ENCODE measurements around the gene ELMO2.
"Not testable (repeated sequence)": the region's sequence is repeated elsewhere in the genome, so short reads cannot be mapped to it uniquely, and the experiment has no call there.

Gene ELMO2

DNA sequence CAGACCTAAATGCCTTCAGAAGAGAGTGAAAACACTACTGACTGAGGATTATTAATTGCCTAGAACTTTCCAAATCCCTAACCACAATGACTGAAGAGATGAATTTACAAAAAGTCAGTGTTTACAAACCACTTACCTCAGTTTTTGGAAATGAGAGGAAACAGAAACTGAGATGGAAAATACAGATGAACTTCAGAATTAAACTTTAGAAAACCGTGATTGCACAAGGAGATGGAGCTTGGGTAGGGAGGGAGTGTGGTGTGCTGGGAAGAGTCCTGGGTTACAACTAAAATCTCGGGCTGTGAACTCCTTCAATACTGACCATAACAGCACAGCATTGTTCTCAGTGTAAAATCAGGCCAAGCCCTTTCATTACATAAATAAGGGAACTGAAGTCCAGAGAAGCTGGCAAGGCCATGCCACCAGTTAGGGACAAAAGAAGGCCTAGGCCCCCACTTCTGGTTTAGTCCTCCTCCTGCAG is 4.0 kb downstream of the ELMO2 start:
- DNase-seq (ENCODE audit: low read depth, low spot score) = peak; percentile 32

DNA sequence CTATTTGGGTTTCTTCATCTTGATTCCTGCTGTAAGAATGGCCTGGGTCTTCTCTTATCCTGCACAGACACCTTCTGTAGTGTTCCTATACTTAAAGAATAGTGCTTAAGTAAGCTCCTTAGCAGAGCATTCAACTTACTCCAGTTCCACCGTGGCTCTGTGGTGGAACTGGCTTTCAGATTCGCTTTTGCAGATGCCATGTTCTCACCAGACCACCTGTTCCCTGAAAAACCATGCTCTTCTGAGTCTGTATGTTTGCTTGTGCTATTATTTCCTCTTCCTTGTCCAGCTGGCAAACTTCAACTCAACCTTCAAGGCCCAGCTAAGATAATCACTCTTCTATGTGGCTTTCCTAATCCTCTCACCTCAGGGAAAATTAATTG is 4.9 kb downstream of the ELMO2 start:
- DNase-seq (ENCODE audit: low read depth, low spot score) = no peak

DNA sequence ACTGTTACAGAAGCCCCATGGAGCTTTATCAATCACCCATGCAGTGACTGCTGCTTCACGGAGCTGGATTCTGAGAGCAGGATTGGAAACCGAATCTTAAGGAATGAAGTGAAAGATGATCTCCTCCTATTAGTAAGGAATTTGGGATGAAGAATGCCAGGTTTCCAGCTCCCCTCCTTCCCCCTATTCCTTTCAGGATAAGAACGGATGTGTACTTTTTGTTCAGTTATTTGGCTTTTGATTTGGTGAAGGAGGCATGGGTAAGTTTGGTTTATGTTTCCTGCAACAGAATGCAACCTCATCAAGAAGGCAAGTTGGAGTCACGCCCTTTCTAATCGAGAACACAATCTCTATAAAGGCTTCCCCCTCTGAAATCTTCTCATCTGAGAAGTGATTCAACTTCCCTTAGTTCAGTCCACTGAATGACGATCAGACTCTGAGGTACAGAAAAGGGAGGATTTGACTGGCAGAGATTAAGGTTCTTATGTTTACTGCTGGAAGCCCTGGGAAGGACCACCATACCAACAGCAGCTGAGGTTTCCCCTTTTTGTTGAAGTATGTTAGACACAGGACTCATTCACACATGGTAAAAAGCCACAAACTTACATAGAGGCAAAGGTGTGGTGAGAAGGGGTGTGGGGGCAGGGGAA is 5.5 kb downstream of the ELMO2 start:
- peak; percentile 23 for DNase-seq (ENCODE audit: low read depth, low spot score)

DNA sequence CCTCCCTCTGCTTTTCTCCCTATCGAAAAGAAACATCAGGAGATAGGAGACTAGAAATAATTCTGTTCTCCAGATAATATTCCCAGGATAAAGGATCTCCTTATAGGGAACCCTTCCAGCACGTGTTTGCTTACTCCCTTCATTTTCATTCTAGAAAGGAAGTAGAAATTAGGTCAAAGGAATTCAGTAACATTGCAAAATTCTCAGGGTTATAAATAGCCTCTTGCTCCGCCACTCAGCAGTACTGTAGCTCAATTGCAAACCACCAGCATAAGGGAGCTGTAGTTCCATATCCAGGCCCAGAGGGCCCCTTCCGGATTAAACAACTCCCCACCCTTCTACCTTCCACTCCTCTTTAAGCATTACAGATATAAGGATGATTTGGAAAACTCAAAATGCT is 6.2 kb downstream of the ELMO2 start:
- peak; percentile 48 for DNase-seq (ENCODE audit: low read depth, low spot score)

DNA sequence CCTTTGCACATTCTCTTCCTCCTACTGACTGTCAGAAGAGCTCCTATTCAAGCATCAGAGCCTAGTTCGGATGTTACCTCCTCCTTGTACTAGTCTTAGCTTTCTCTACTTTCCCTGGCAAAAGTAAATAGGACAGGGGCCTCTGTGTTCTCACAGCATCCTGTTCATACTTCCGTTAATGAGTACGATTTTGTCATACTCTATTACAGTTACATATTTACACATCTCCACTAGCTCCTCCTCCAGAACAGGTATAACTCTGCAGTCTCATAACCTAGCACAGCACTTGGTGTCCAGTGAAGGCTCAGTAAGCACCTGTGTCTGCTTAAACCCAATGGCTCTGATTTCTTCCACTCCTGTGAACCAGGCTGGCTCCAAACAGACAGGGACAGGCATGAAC is 7.0 kb downstream of the ELMO2 start:
- no peak for DNase-seq (ENCODE audit: low read depth, low spot score)

DNA sequence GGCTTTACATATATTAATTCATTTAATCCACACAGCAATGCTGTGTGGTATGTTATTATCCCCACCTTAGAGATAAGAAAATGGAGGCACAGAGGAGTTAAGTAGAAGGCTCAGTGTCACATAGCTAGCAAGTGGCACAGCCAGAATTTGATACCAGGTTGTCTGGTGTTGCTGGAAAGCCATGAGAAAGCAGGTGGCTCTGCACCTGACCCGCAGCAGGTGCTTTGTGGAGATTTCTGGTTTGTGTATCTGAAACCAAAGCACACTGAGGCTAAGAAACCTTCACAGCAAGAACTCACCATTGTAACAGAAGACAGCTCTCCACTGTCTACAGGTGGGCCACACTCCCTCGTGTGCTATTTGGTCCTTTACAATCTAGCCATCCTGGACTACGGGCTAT is 7.5 kb downstream of the ELMO2 start:
- no peak for DNase-seq (ENCODE audit: low read depth, low spot score)

DNA sequence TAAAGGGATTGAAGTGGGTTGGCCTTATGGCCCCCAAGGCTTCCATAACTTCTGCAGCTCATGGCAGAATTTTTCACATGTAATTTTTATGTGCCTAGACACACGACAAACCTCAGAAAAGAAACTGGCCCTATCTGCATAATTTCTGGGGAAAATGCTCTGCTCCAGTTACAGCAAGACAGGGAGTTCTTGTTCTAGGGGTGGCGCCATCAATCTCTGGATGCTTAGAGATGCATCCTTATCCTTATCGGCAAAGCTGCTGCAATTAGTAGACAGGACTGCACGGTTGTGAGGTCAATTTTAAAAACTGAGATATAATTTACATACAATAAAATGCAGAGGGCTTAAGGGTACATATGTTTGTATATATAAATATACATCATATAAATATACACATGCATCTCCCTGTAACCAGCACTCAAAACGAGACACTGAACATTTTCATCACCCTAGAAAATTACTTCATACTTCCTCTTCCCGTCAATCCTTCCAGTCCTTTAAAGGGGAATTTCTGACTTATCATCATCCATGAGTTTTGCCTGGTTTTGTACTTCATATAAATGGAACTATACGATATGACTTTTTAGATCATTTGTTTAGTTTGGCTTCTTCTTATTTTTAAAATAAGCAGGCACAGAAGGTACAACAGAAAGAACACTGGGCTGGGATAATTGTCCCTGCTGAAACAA is 10.2 kb downstream of the ELMO2 start:
- DNase-seq (ENCODE audit: low read depth, low spot score) = no peak

DNA sequence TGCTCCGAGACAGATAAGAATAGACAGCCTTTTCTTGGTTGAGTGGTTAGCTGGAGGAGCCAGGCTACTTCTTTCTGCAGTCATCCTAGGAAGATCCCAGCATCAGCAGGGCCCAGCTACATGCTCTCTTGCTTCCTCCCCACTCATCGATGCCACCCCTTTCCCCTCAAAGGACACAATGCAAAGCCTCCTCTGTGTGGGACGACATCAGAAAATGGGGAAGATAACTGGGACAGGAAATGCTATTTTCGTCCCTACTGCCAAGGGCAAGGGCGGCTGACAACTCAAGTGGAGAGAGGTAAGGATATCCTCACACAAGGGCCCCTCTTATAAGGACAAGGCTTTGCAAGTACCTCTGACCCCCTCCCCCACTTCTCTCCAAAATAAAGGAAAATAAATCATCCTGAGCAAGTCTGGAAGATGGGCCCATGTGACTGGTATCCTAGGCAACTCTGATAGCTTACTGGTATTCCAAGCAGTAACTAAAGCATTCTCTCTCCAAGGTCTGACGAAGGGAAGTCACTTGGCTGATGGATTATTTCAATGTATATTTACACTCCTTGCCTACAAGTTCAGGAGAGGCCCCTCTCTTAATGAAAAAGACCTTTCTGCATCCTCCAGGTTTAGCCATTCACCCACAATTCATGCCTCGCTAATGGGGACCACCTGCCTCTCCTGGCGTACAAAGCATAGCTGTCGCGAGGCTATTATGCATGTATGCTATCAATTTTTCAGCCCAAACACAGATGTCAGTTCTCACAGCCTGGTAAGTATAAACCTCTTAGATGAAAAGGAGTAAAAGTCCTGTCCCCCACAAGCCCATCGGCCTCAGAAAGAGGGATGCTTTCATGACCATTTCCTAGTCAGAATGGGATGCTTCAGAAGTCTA is 11.3 kb downstream of the ELMO2 start:
- no peak for DNase-seq (ENCODE audit: low read depth, low spot score)

DNA sequence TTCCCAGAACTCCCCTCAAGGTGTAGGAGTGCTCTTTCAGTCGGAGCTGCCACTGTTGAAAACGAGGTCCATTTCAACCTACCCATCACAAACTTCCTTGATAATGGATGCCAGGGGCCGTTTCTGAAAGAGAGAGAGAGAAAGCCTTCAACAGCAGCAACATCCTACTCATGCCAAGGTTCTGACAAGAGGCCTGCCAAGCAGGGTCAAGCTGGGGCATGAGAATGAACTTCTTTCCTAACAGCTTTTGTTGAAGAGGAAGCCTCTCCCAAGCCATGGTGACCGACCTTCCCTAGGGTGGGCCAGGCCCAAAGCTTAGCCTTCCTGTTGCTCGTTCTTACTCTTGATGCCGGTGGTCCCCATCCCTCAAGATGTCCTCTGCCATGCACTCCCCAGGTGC is 12.4 kb downstream of the ELMO2 start:
- no peak for DNase-seq (ENCODE audit: low read depth, low spot score)

DNA sequence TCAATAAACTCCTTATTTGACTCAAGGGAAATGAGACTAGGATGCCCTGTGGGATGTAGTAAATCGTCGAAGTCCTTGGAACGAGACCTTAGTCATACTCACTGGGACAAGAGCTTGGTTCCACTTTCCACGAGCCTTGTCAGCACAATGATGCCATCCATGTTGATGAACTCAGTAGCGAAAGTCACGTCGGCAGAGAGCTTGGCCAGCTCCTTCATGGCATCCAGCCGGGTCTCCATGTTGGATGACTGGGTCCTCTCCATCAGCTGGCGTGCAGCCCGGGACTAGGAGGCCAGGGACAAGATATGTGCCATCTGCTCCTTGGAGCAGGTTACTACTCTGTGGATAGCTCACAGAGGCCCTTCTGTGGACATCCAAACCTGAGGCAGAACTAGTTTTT is 17.5 kb downstream of the ELMO2 start:
- DNase-seq (ENCODE audit: low read depth, low spot score) = no peak

DNA sequence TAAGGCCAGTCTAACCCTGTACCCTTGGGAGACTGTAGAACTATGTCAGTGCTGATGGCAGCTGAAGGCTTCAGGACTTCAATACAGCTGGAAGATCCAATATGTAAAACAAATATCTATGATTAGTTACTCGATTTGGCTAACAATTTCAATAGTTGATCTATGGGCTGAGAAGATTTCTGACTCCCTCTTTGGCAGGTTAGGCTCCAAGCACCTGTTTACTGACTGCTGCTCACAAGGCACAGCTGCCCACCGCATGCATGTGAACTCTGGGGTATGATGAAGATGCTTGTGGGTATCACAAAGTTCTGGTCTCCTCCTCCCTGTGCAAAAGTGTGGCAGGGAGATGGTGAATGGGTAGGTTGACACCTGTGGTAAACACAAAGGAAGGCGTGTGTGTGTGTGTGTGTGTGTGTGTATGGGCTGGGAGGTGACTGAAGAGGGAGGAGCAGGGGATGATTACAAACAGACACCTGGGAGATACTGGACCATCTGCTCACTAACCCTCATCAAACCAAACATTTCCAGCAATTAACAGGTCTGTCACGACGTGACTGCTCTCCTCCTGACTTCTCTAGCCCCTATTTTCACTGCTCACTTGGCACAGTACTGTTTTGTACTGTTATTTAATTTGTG is 18.1 kb downstream of the ELMO2 start:
- no peak for DNase-seq (ENCODE audit: low read depth, low spot score)

DNA sequence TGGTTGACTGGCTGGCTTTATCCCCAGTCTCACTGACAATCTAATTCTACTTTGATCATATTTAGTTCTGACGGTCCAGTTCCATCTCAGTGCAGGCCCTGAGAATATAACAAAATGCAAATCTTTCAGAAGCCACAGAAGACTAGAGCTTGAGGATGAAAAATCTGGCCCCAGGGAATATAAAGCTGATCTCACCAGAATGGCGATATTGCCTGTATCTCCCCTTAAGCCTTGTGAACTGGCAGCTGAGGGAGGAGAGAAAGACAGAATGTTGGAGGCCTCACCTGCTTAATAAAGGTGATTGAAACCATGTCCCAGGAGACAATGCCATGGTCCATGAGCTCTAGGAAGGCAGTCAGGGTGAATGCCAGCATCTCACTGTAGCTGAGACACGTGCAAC is 19.4 kb downstream of the ELMO2 start:
- DNase-seq (ENCODE audit: low read depth, low spot score) = not testable (repeated sequence)

DNA sequence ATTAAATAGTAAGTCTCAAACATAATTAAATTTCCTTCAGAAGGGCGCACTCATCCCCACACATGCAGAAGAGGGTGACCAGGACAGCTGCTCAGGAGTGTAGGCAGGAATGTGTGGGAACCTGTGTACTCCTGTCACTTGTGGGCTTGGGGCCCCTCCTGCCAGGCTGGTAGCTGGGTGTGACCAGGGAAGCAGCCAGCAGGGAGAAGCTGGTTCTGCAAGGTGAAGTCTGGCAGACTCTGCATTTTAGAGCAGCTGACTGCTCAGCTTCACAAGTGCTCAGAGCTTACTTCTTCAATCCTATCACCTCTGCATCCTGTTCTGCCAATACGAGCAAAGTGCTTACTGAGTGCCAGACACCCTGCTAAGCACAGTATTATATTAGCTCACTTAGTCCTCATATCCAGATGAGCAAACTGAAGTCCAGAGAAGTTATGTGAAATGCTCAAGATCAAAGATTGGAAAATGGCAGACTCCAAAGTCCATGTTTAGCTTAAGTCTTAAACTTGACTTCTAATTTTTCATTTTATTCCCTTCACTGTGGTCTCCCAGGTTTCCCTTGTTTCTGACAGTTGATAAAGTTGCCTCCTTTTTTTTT is 27.9 kb downstream of the ELMO2 start:
- DNase-seq (ENCODE audit: low read depth, low spot score) = no peak

DNA sequence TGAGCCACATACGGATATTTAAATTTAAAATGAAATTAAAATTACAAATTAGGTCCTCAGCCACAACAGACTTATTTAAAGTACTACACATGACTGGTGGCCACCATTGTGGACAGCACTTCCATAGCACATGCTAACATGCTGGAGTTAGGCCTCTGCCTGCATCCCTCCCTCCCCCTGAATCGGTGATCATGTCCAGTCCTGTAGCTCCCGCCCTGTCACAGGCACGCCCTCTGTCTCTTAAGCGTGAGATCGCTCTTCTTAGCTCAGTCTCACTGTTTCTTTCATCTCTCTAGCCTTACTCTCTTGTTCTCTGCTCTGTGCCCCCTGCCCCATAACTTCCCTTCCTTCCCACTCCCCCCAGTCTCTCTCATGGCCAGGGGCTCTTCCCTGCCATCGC is 28.9 kb downstream of the ELMO2 start:
- no peak for DNase-seq (ENCODE audit: low read depth, low spot score)

DNA sequence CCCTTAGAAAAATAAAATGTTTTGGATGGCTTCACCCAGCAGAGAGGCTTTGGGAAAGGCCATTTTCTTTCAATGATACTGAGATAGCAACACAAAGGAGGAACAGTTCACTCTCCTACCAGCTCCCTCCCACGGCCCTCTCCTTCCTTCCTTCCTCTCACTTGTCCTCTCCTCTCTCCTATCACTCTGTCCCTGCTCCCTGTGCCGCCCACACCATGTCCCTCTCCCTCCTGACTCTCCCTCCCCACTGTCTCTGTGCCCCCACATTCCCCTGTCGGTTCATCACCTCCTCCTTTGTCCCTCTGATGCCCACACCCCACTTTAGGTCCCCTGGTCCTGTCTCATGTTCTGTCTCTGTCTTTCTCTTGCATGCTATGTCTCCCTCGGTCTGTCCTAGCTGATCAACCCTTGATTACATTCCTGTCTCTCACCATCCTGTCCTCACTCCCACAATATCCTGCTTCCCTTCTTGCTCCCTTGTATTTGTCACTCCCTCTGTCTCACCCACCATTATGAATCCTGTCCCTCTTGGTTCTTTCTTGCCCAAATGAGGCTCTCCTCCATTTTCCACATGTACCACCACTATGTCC is 30.1 kb downstream of the ELMO2 start:
- DNase-seq (ENCODE audit: low read depth, low spot score) = no peak

DNA sequence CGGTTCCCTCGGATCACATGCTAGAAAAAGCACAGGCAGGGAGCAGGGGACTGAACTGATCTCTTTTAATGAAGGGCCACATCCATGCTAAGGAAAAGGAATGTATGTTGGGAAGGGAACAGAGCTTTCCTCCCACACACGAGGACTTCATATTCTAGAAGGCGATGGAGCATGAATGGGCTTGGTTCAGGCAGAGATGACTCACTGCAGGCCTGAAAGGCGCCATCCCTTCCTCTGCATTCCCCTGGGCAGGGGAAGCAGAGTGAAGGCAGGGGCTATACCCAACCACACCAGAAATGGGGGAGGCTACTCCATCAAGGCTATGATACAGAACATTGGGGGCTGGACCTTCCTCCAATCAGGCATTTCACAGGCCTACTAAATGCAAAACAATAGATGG is 30.6 kb downstream of the ELMO2 start:
- DNase-seq (ENCODE audit: low read depth, low spot score) = peak; percentile 59

DNA sequence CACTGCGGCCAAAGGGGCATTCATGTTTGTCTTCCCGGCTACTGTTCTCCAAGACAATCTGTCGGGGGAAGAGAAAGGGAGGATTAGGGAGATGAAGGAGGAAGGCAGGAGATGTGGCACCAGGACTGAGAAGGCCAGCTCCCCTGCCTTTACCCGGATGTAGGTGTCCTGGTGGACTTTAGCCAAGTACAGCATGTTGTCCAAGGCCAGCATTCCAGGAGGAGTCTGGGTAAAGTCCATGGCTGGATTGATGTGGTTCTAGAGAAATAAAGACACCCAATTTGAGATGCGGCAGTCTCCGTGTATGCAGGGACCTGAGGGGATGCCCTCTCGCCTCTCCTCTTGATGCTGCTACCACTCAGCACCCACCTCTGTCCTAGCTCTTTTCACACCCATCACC is 32.0 kb downstream of the ELMO2 start:
- DNase-seq (ENCODE audit: low read depth, low spot score) = no peak

DNA sequence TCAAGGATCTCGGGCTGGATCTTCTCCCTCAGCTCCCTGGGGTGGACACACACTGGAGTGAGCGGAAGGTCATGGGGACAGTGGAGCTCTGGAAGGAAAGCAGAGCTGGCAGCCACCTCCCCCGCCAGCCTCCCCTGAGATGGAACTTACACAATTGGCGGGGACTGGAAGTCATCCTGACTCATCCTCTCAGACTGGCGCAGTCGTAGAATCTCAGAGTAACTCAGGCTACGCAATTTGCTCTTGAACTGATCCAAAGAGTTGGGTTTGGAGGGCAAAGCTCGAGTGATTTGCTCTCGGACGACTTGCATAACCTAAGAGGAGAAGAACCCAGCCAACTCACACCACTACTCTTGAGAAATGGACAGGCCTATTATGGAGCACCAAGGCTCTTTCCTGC is 34.8 kb downstream of the ELMO2 start:
- no peak for DNase-seq (ENCODE audit: low read depth, low spot score)

DNA sequence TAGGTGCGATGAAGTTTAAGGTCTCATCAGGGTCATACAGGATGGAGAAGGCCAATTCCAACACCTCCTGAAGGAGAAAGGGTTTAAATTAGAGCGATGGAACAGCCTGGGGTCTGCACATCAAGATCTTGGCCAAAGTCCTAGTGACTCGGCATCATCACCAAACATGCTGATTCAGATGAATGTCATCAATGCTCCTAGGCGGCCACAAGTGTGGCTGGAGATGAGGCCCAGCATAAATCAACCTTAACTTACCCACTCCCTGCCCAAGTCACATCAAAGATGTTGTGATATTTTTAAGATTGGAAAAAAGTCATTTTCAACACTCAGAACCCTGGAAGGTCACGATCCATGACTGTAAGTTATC is 37.5 kb downstream of the ELMO2 start:
- no peak for DNase-seq (ENCODE audit: low read depth, low spot score)

DNA sequence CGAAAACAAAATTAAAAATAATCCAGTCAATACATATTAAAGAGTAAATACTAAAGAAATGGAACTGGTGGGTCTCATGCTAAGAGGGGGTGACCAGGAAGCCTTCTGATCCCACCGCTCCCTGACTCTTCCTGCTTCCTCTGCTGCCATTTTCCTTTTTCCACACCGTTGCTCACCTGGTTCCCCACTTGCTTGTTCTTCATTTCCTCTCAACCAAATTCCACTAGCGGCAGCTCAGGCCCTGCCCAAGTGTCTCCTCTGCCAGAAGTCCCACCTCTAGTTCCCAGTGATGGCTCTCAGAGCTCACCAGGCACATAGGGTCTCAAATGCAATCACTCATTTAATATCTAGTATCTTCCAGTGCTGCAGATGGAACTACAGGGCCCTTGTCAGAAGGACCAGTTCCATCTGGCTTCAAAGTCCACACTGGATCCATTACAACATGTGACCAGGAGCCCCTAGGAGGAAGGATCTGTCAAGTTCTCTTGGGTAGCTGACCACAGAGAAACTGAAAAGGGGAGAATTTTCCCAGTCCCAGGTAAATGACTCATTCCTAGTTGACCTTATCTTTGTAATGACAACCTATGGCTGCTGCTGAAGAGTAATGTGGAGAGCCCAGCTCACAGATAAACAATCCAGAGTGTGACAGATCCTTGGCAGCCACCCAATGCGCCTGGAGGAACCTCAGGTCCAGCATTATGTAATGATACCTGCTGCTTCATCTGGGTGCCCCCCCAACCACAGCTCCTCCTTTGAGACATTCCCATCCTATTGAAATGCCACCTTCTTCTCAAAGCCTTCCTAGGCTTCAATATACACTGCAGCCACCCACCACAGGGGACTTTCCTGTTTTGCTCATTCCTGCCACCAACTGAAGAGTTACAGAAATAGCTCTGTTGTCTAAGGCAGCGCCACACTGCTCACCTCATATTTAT is 38.2 kb downstream of the ELMO2 start:
- DNase-seq (ENCODE audit: low read depth, low spot score) = no peak
